ENCODE measurements around the gene PIPOX. TPM values are rescaled to one million over a fixed set of nuclear protein-coding genes. Genes with fewer than 3 reads are reported as not detected.

Gene PIPOX
- total and polyA plus RNA-seq, 9 of the 15 experiments (the other 6 are each of a cell fraction or from before 2014, with no cell fraction given), result 0.15 to 2.2 (median 0.58) TPM; not detected in 2

GRCh38 chr17:29068818-29069217 lies 25.9 kb downstream of the PIPOX start:
- peak overlapping the region; percentile 86; the same call in 1 of the 2 replicates for H2AFZ ChIP-seq (ENCODE audit: low read depth, low read length)
- TF ChIP-seq RCOR1 (IDR thresholded peaks at IDR 0.05; ENCODE audit: borderline replicate concordance in 1 of 2, low read depth in 2 of 2, low read length in 2 of 2) (no peak), ATF3 (IDR thresholded peaks at IDR 0.05) (peak; percentile 51; the same call in 1 of the 2 replicates), ATF3 (CRISPR knock-in tag; conservative IDR thresholded peaks at IDR 0.05) (no peak)
- no peak overlapping the region for H3K4me2 ChIP-seq (ENCODE audit: insufficient read depth, low read length)
- no peaks in the 10 kb centered on the region for H3K9me3 ChIP-seq (replicated peaks; ENCODE audit: control insufficient read depth, insufficient read depth, low read depth, low read length)
- FAIRE-seq, result no peak
- CTCF ChIA-PET (ENCODE audit: low intra/inter-chr PET ratio), result interaction anchor here (1.0 kb wide), 1 partner anchor 36 kb away, joined by 3 read pairs; no protein-coding TSS in a partner anchor
- H3K27me3 ChIP-seq (ENCODE audit: control insufficient read depth in 2 of 2, insufficient read depth in 2 of 2, low read length in 2 of 2), result peaks cover 3 to 9% of the 10 kb centered on the region in 2 experiments; a peak in 3 of 5 replicates
- DNase-seq (ENCODE audit: extremely low read depth in 1 of 4, low spot score in 3 of 4), result no peak
- H4K20me1 ChIP-seq (replicated peaks; ENCODE audit: control insufficient read depth, insufficient read depth, low read length), result no peaks in the 10 kb centered on the region
- H3K4me1 ChIP-seq (replicated peaks in 1 of 2; ENCODE audit: control insufficient read depth in 2 of 2, insufficient read depth in 2 of 2, low read length in 2 of 2), result peaks cover 3% of the 10 kb centered on the region in 2 experiments; a peak in 1 of 5 replicates
- H3K36me3 ChIP-seq (ENCODE audit: control insufficient read depth, insufficient read depth, low read length), result no peaks in the 10 kb centered on the region
- 83% methylated on average over 10 of the region's 10 CpGs for WGBS (ENCODE audit: insufficient coverage, low coverage, missing lambda C conversion rate)
- in situ Hi-C loops (cut with MboI), result no loop called here
- no peak overlapping the region for H3K27ac ChIP-seq (ENCODE audit: extremely low read depth, low read depth, low read length)
- no peaks in the 10 kb centered on the region for H3K9me1 ChIP-seq (ENCODE audit: control insufficient read depth, insufficient read depth, low read length)
- intact Hi-C loops (cut with micrococcal nuclease), result loop anchor here (5.0 kb wide), 1 partner anchor 47 kb away; no protein-coding TSS in a partner anchor
- no peaks in the 10 kb centered on the region for H3K79me2 ChIP-seq (ENCODE audit: control insufficient read depth, insufficient read depth, low read length)
- H3K4me3 ChIP-seq, result no peak overlapping the region
- no peak overlapping the region for H3K9ac ChIP-seq (ENCODE audit: insufficient read depth in 1 of 2, low read depth in 2 of 2, low read length in 2 of 2)
- POLR2A ChIA-PET, result interaction anchor here (1.8 kb wide), 1 partner anchor 10 kb away, joined by 7 read pairs; no protein-coding TSS in a partner anchor
- BruUV-seq (replicated peaks), result no TSS peak
- no peak for ATAC-seq

Data from K562 (cell line).